Panc1 (cell line): ENCODE data around the gene PHKB. TPM values are rescaled to one million over a fixed set of nuclear protein-coding genes. Genes with fewer than 3 reads are reported as not detected.

Source experiments
- ATAC-seq: fragments of 200-7000 bp; cut with Tn5 transposase; 2 replicates; pipeline ENCODE4 v1.9.1; 2020; ENCODE audit warnings: mild to moderate bottlenecking, moderate library complexity
- BruUV-seq: library from RNA; stranded (reverse); fragments of 400-500 nt; replicated peaks from 2 replicates; lab custom pipeline; 2021; lab: Mats Ljungman, UMichigan
- CTCF ChIA-PET: fragments of 300-600 bp; sonication (Branson Sonifier 250); formaldehyde crosslinking; loops from one replicate; lab custom pipeline; 2022; ENCODE audit warnings: antibody characterized with exemption; lab: Charles Lee
- POLR2A ChIA-PET: fragments of 300-600 bp; sonication (Branson Sonifier 250); formaldehyde crosslinking; loops from one replicate; lab custom pipeline; 2022; ENCODE audit warnings: antibody characterized with exemption; lab: Charles Lee
- DNase-seq: peaks from one replicate; pipeline ENCODE4 v3.0.0-alpha.2; 2010; ENCODE audit warnings: low read depth, low spot score
- H3K27ac ChIP-seq: 2 replicates; pipeline ENCODE4 v1.5.1; 2011; ENCODE audit warnings: mild to moderate bottlenecking, low read length, inconsistent platforms
- H3K27me3 ChIP-seq: fragments of 200-500 bp; sonication (Bioruptor generic); 2 replicates; pipeline ENCODE4 v1.6.0; 2014; ENCODE audit warnings: low read length, inconsistent platforms; ENCODE audit not compliant: control insufficient read depth, insufficient read depth
- H3K36me3 ChIP-seq: fragments of 200-500 bp; sonication (Bioruptor generic); 2 replicates; pipeline ENCODE4 v1.5.1; 2014; ENCODE audit warnings: inconsistent platforms, mild to moderate bottlenecking, low read length, moderate library complexity; ENCODE audit not compliant: control insufficient read depth, insufficient read depth
- H3K4me1 ChIP-seq: 2 replicates; pipeline ENCODE4 v1.5.1; 2011; ENCODE audit warnings: inconsistent platforms, mild to moderate bottlenecking, low read length, moderate library complexity; ENCODE audit not compliant: control insufficient read depth, insufficient read depth
- H3K4me3 ChIP-seq, 2 experiments: 2 replicates each; pipeline ENCODE4 v1.5.1; 2011 to 2012; ENCODE audit warnings: low read depth in 2 of 2, low read length in 2 of 2, mild to moderate bottlenecking in 2 of 2, inconsistent platforms in 1 of 2, moderate library complexity in 1 of 2
- H3K9me3 ChIP-seq: fragments of 200-500 bp; sonication (Bioruptor generic); 2 replicates; pipeline ENCODE4 v1.5.1; 2014; ENCODE audit warnings: low read depth, mild to moderate bottlenecking, inconsistent platforms, low read length, moderate library complexity; ENCODE audit not compliant: control insufficient read depth, insufficient read depth
- POLR2AphosphoS5 ChIP-seq: IDR thresholded peaks from 2 replicates; pipeline ENCODE4 v1.6.1; 2012; ENCODE audit warnings: mild to moderate bottlenecking, low read depth, low read length, moderate library complexity
- SIN3A ChIP-seq: IDR thresholded peaks from 2 replicates; pipeline ENCODE4 v1.6.1; 2012; ENCODE audit warnings: low read depth, mild to moderate bottlenecking, low read length, moderate library complexity, borderline replicate concordance; ENCODE audit not compliant: insufficient read depth
- TCF7L2 ChIP-seq: IDR thresholded peaks from 2 replicates; pipeline ENCODE4 v1.6.1; 2011; ENCODE audit warnings: mild to moderate bottlenecking, low read depth, low read length, inconsistent platforms
- in situ Hi-C: cut with HindIII; loops from 2 replicates; pipeline ENCODE4 v1.10.0; 2016; ENCODE audit warnings: low sequenced_read_pairs, low pct_unique_long_range_greater_than_20kb
- intact Hi-C: fragments of 100-400 bp; cut with micrococcal nuclease; formaldehyde crosslinking; loops from one replicate; pipeline ENCODE4 v1.10.0; 2022; ENCODE audit not compliant: unreplicated experiment
- total RNA-seq: library from RNA; stranded (reverse); gene quantifications from one replicate; pipeline ENCODE4 v1.2.1, GENCODE V29; 2021; ENCODE audit not compliant: unreplicated experiment
- TF ChIP-seq, protein P1 (sequence below), 2 experiments: IDR thresholded peaks; 2 replicates each; pipeline ENCODE4 v1.6.1; 2011 to 2012; ENCODE audit warnings: low read depth in 2 of 2, control low read depth in 1 of 2, low read length in 1 of 2, mild to moderate bottlenecking in 1 of 2, moderate library complexity in 1 of 2; ENCODE audit not compliant: insufficient read depth in 1 of 2
- TF ChIP-seq, protein P2 (sequence below): fragments of 450-650 bp; IDR thresholded peaks from 2 replicates; pipeline ENCODE4 v1.5.1; 2017; ENCODE audit warnings: mild to moderate bottlenecking

Gene PHKB
- total RNA-seq, 1 experiment from 2014 or later, result 29.5 TPM

DNA sequence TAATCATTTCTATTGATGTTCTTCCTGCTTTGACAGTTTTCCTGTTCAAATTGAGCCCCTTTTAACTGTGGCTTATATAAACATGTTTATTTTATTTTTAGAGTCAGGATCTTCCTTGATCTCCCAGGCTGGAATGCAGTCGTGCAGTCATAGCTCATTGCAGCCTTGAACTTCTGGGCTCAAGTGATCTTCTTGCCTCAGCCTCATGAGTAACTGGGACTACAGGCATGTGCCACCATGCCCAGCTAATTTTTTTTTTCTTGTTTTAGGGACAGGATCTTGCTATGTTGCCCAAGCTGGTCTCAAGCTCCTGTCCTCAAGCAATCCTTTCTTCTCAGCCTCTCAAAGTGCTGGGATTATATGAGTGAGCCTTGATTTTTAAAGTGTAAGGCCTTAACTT, 14.7 kb downstream of the PHKB start:
- Histone ChIP-seq H3K9me3 (no peaks in the 10 kb centered on the region), H3K36me3 (no peaks in the 10 kb centered on the region), H3K27me3 (no peaks in the 10 kb centered on the region), H3K27ac (no peak overlapping the region), H3K4me3 (no peak overlapping the region), H3K4me1 (no peaks in the 10 kb centered on the region)
- in situ Hi-C loops (no loop called here), intact Hi-C loops (no loop called here)
- BruUV-seq, result no TSS peak
- ATAC-seq (no peak), DNase-seq (no peak)
- TF ChIP-seq, protein P1, sequence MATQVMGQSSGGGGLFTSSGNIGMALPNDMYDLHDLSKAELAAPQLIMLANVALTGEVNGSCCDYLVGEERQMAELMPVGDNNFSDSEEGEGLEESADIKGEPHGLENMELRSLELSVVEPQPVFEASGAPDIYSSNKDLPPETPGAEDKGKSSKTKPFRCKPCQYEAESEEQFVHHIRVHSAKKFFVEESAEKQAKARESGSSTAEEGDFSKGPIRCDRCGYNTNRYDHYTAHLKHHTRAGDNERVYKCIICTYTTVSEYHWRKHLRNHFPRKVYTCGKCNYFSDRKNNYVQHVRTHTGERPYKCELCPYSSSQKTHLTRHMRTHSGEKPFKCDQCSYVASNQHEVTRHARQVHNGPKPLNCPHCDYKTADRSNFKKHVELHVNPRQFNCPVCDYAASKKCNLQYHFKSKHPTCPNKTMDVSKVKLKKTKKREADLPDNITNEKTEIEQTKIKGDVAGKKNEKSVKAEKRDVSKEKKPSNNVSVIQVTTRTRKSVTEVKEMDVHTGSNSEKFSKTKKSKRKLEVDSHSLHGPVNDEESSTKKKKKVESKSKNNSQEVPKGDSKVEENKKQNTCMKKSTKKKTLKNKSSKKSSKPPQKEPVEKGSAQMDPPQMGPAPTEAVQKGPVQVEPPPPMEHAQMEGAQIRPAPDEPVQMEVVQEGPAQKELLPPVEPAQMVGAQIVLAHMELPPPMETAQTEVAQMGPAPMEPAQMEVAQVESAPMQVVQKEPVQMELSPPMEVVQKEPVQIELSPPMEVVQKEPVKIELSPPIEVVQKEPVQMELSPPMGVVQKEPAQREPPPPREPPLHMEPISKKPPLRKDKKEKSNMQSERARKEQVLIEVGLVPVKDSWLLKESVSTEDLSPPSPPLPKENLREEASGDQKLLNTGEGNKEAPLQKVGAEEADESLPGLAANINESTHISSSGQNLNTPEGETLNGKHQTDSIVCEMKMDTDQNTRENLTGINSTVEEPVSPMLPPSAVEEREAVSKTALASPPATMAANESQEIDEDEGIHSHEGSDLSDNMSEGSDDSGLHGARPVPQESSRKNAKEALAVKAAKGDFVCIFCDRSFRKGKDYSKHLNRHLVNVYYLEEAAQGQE (IDR thresholded peaks at IDR 0.05; ENCODE audit: insufficient read depth in 1 of 2, low read depth in 2 of 2, low read length in 1 of 2), result no peak
- TF ChIP-seq, protein P2, sequence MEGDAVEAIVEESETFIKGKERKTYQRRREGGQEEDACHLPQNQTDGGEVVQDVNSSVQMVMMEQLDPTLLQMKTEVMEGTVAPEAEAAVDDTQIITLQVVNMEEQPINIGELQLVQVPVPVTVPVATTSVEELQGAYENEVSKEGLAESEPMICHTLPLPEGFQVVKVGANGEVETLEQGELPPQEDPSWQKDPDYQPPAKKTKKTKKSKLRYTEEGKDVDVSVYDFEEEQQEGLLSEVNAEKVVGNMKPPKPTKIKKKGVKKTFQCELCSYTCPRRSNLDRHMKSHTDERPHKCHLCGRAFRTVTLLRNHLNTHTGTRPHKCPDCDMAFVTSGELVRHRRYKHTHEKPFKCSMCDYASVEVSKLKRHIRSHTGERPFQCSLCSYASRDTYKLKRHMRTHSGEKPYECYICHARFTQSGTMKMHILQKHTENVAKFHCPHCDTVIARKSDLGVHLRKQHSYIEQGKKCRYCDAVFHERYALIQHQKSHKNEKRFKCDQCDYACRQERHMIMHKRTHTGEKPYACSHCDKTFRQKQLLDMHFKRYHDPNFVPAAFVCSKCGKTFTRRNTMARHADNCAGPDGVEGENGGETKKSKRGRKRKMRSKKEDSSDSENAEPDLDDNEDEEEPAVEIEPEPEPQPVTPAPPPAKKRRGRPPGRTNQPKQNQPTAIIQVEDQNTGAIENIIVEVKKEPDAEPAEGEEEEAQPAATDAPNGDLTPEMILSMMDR, result no peak
- TF ChIP-seq TCF7L2 (no peak), SIN3A (no peak), POLR2AphosphoS5 (no peak)
- ChIA-PET POLR2A (no interaction called here), CTCF (no interaction called here)

DNA sequence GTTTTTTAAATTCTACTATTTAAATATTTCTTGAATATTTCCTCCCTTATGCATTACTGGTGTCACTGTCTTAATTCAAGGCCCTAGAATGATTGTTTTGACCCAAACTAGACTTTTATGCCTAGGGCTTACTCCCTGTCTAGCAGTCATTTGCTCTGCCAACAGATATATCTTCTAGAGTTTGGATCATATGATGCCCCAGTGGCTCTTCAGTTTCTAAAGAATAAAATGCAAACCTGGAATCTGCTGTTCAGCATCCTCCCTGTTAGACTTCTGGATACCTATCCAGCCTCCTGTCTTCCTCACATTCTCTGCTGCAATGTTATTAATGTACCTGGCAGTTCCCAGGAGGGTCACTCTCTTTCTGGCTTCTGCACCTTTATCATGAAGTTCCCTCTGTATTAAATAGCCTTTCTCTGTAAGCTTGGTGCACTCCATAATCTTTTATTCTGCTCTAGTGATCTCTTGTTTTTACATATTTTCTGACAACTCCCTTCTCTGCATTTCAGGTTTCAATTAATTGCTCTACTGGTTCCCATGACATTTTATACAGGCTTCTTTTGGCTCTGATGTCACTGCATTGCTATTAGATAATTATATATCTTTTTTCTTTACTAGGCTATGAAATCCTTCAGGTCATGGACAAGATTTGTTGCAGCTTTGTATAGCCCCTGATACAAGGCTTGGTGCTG, 15.7 kb downstream of the PHKB start:
- Histone ChIP-seq H3K27ac (no peak overlapping the region), H3K4me1 (no peaks in the 10 kb centered on the region), H3K36me3 (no peaks in the 10 kb centered on the region), H3K9me3 (no peaks in the 10 kb centered on the region), H3K27me3 (no peaks in the 10 kb centered on the region), H3K4me3 (no peak overlapping the region)
- intact Hi-C loops, result no loop called here
- in situ Hi-C loops, result no loop called here
- no peak for TF ChIP-seq TCF7L2
- no peak for TF ChIP-seq SIN3A
- TF ChIP-seq, protein P1 (IDR thresholded peaks at IDR 0.05; ENCODE audit: insufficient read depth in 1 of 2, low read depth in 2 of 2, low read length in 1 of 2), result no peak
- TF ChIP-seq, protein P2, result no peak
- no peak for TF ChIP-seq POLR2AphosphoS5
- no TSS peak for BruUV-seq
- ChIA-PET POLR2A (no interaction called here), CTCF (no interaction called here)
- ATAC-seq (no peak), DNase-seq (no peak)
